GM12878 (cell line): ENCODE measurements around the gene SH3BP1. TPM values are rescaled to one million over a fixed set of nuclear protein-coding genes. Genes with fewer than 3 reads are reported as not detected.

Experiments used
- ATAC-seq: fragments of 200-7000 bp; cut with Tn5 transposase; 3 replicates; pipeline ENCODE4 v1.9.1; 2020; ENCODE audit warnings: mild to moderate bottlenecking, moderate library complexity
- BruUV-seq: library from RNA; stranded (reverse); fragments of 400-500 nt; replicated peaks from 2 replicates; lab custom pipeline; 2021; lab: Mats Ljungman, UMichigan
- CTCF ChIA-PET: fragments of 300-600 bp; sonication (Branson Sonifier 250); formaldehyde crosslinking; extraction: SDS; loops from one replicate; lab custom pipeline; 2021; ENCODE audit warnings: inconsistent platforms; lab: Yijun Ruan, JAX
- POLR2A ChIA-PET: fragments of 350-600 bp; formaldehyde crosslinking; extraction: SDS; loops from one replicate; lab custom pipeline; 2021; ENCODE audit warnings: inconsistent platforms; lab: Charles Lee
- RAD21 ChIA-PET: fragments of 300-600 bp; sonication (Branson Sonifier 250); formaldehyde crosslinking; loops from one replicate; lab custom pipeline; 2023; ENCODE audit warnings: antibody characterized with exemption; ENCODE audit not compliant: unreplicated experiment; lab: Charles Lee
- SMC1A ChIA-PET: fragments of 300-600 bp; sonication (Branson Sonifier 250); formaldehyde crosslinking; loops from one replicate; lab custom pipeline; 2023; ENCODE audit not compliant: unreplicated experiment, uncharacterized antibody; lab: Charles Lee
- DNase-seq: peaks from one replicate; pipeline ENCODE4 v3.0.0-alpha.2; 2011; ENCODE audit warnings: low read depth, low spot score
- FAIRE-seq: peaks from 3 replicates; lab custom pipeline; 2011; peaks lifted over from hg19 to GRCh38; lab: Jason Lieb, UNC
- H2AFZ ChIP-seq: 2 replicates; pipeline ENCODE4 v1.6.0; 2011; ENCODE audit warnings: low read depth, low read length, control low read depth; ENCODE audit not compliant: control insufficient read depth
- H3K27ac ChIP-seq: 2 replicates; pipeline ENCODE4 v1.5.1; 2011; ENCODE audit warnings: control low read depth; ENCODE audit not compliant: control insufficient read depth, insufficient read depth
- H3K27me3 ChIP-seq, 2 experiments: replicated peaks in 1 of 2; 2 replicates each; pipeline versions ENCODE4 v1.6.0 to v1.6.1; 2011; ENCODE audit warnings: low read length in 1 of 2; ENCODE audit not compliant: control insufficient read depth in 2 of 2, insufficient read depth in 2 of 2
- H3K36me3 ChIP-seq, 2 experiments: 2 replicates each; pipeline ENCODE4 v1.5.1; 2011; ENCODE audit warnings: low read length in 1 of 2; ENCODE audit not compliant: control insufficient read depth in 2 of 2, insufficient read depth in 2 of 2
- H3K4me1 ChIP-seq: 2 replicates; pipeline ENCODE4 v1.6.1; 2011; ENCODE audit warnings: mild to moderate bottlenecking, low read length, moderate library complexity, mixed read lengths; ENCODE audit not compliant: control insufficient read depth, insufficient read depth
- H3K4me2 ChIP-seq: 2 replicates; pipeline ENCODE4 v1.6.0; 2011; ENCODE audit warnings: control low read depth; ENCODE audit not compliant: control insufficient read depth, insufficient read depth
- H3K4me3 ChIP-seq: fragments of 200-600 bp; sonication (generic); 2 replicates; pipeline ENCODE4 v1.5.1; 2016
- H3K79me2 ChIP-seq: 2 replicates; pipeline ENCODE4 v1.6.0; 2011; ENCODE audit warnings: low read length; ENCODE audit not compliant: control insufficient read depth, insufficient read depth
- H3K9ac ChIP-seq: 2 replicates; pipeline ENCODE4 v1.8.0; 2011; ENCODE audit warnings: low read length, control low read depth, mixed read lengths; ENCODE audit not compliant: control insufficient read depth, insufficient read depth
- H3K9me3 ChIP-seq: replicated peaks from 3 replicates; pipeline ENCODE4 v1.5.1; 2011; ENCODE audit warnings: mild to moderate bottlenecking, low read length; ENCODE audit not compliant: control insufficient read depth, insufficient read depth
- H4K20me1 ChIP-seq: 2 replicates; pipeline ENCODE4 v1.6.0; 2011; ENCODE audit not compliant: control insufficient read depth, insufficient read depth
- ATF3 ChIP-seq: IDR thresholded peaks from 2 replicates; pipeline ENCODE4 v1.6.1; 2011; ENCODE audit warnings: low read depth, mild to moderate bottlenecking, low read length, moderate library complexity, borderline replicate concordance; ENCODE audit errors: extremely low read depth
- HCFC1 ChIP-seq: fragments of 150-350 bp; IDR thresholded peaks from 2 replicates; pipeline ENCODE4 v1.6.1; 2014; ENCODE audit warnings: low read length
- MEF2B ChIP-seq: fragments of 450-650 bp; IDR thresholded peaks from 2 replicates; pipeline ENCODE4 v1.6.1; 2018; ENCODE audit warnings: mild to moderate bottlenecking, moderate library complexity; ENCODE audit not compliant: partially characterized antibody, poor library complexity, severe bottlenecking
- PRDM15 ChIP-seq: fragments of 450-650 bp; formaldehyde crosslinking; IDR thresholded peaks from 2 replicates; pipeline ENCODE4 v1.4.0; 2020; ENCODE audit warnings: mild to moderate bottlenecking, moderate library complexity
- RAD51 ChIP-seq: fragments of 450-650 bp; IDR thresholded peaks from 2 replicates; pipeline ENCODE4 v1.6.1; 2016; ENCODE audit warnings: moderate library complexity, mild to moderate bottlenecking, inconsistent platforms
- RUNX3 ChIP-seq: IDR thresholded peaks from 2 replicates; pipeline ENCODE4 v1.6.1; 2012; ENCODE audit warnings: low read length, inconsistent platforms
- SKIL ChIP-seq: fragments of 450-650 bp; IDR thresholded peaks from 2 replicates; pipeline ENCODE4 v1.6.1; 2017; ENCODE audit warnings: mild to moderate bottlenecking, low read depth, inconsistent platforms; ENCODE audit not compliant: poor library complexity, severe bottlenecking
- USF2 ChIP-seq: IDR thresholded peaks from 2 replicates; pipeline ENCODE4 v1.6.1; 2011; ENCODE audit warnings: low read depth, low read length, improper control_type of control experiment, borderline replicate concordance
- ZNF687 ChIP-seq: fragments of 450-650 bp; IDR thresholded peaks from 2 replicates; pipeline ENCODE4 v1.6.1; 2017; ENCODE audit warnings: mild to moderate bottlenecking, moderate library complexity
- WGBS: methylation state at CpG from one replicate; pipeline ENCODE4 v1.1.6; 2016; ENCODE audit warnings: low lambda C conversion rate; ENCODE audit not compliant: insufficient replicate concordance, insufficient coverage; ENCODE audit errors: missing lambda C conversion rate; 5-methylcytosine and 5-hydroxymethylcytosine counted together
- in situ Hi-C: fragments of 300-500 bp; cut with MboI; formaldehyde crosslinking; loops from 9 replicates; pipeline ENCODE4 v1.14.3; 2018; ENCODE audit warnings: mixed read lengths
- intact Hi-C: fragments of 100-400 bp; cut with micrococcal nuclease; formaldehyde crosslinking; loops from one replicate; pipeline ENCODE4 v1.14.2; 2022; ENCODE audit not compliant: unreplicated experiment
- polyA plus RNA-seq, 11 experiments: library from polyadenylated mRNA; depleted of rRNA in 4 of 11; unstranded in 6 of 11; stranded (reverse) in 5 of 11; fragments of >200 nt; fragmentation: Nextera tagmentation in 4 of 11; fragmentation: Illumina TruSeq in 1 of 11; extraction: Ambion mirVana in 4 of 11; extraction: Trizol in 1 of 11; gene quantifications; 1 replicate in 1 of 11; 2 replicates in 10 of 11; pipeline versions ENCODE4 v1.2.1 to v1.2.3, GENCODE V29; 2011 to 2016; ENCODE audit warnings: inconsistent platforms in 2 of 11, missing spikeins in 2 of 11, low read depth in 1 of 11
- total RNA-seq, 4 experiments: library from RNA; depleted of rRNA in 3 of 4; stranded (reverse); fragments of >200 nt in 3 of 4; fragmentation: Illumina TruSeq in 1 of 4; extraction: Trizol in 1 of 4; gene quantifications; 2 replicates each; pipeline versions ENCODE4 v1.2.1 to v1.2.3, GENCODE V29; 2013 to 2021

SH3BP1 gene
- total and polyA plus RNA-seq, 10 of the 15 experiments (the other 5 are each of a cell fraction or from before 2014, with no cell fraction given): 0.29 to 70.5 (median 22.5) TPM

GRCh38 chr22:37604875-37605274 is 34.6 kb upstream of the SH3BP1 start:
- intact Hi-C loops: no loop called here
- Histone ChIP-seq H2AFZ (peak overlapping the region; percentile 6), H3K36me3 (no peaks in the 10 kb centered on the region), H3K4me2 (no peak overlapping the region), H3K27ac (no peak overlapping the region), H4K20me1 (no peaks in the 10 kb centered on the region), H3K4me1 (peaks cover 10% of the 10 kb centered on the region), H3K79me2 (peaks cover 11% of the 10 kb centered on the region), H3K27me3 (no peaks in the 10 kb centered on the region), H3K9me3 (no peaks in the 10 kb centered on the region), H3K9ac (no peak overlapping the region), H3K4me3 (no peak overlapping the region)
- no peak for FAIRE-seq
- BruUV-seq: no TSS peak
- WGBS: 2% methylated on average over 5 of the region's 5 CpGs
- in situ Hi-C loops: no loop called here
- ChIA-PET SMC1A (interaction anchor here (1.4 kb wide), 1 partner anchor 14 kb away, joined by 3 read pairs; no protein-coding TSS in a partner anchor), RAD21 (interaction anchor here (0.9 to 5.4 kb wide), 4 partner anchors 13 to 37 kb away, joined by 4 to 50 read pairs (median 4); partner anchors contain the start of gene SH3BP1), CTCF (interaction anchor here (0.7 to 11.8 kb wide), 12 partner anchors 13 to 259 kb away, joined by 3 to 178 read pairs (median 26); partner anchors contain the start of genes LGALS1, NOL12 and SH3BP1), POLR2A (interaction anchor here (0.9 kb wide), 1 partner anchor 57 kb away, joined by 4 read pairs; no protein-coding TSS in a partner anchor)
- no peak for DNase-seq
- no peak for ATAC-seq
- peak; percentile 46 for TF ChIP-seq MEF2B
- TF ChIP-seq RAD51: peak; percentile 80
- TF ChIP-seq SKIL: no peak
- peak; percentile 63 for TF ChIP-seq RUNX3
- TF ChIP-seq USF2: peak; percentile 40; the same call in 1 of the 2 replicates
- no peak for TF ChIP-seq PRDM15 (CRISPR knock-in tag)
- no peak for TF ChIP-seq HCFC1
- TF ChIP-seq ATF3: 0 out of 2 replicates have a peak, but pooled peaks have one; percentile 35
- peak; percentile 40; the same call in 1 of the 2 replicates for TF ChIP-seq ZNF687
